ENCODE data around the gene SYT15B.
"Not testable (repeated sequence)": the region's sequence is repeated elsewhere in the genome, so short reads cannot be mapped to it uniquely, and the experiment has no call there.

Gene SYT15B

GRCh38 chr10:47750360-47750759 lies 13.0 kb downstream of the SYT15B start:
- H3K9me3 ChIP-seq; DNase-seq; H3K36me3 ChIP-seq; H3K4me3 ChIP-seq (ENCODE audit: low read depth, low read length); H3K4me1 ChIP-seq; H3K27me3 ChIP-seq: not testable (repeated sequence)

GRCh38 chr10:47746780-47747376 lies 16.5 kb downstream of the SYT15B start:
- H3K27me3 ChIP-seq; H3K4me1 ChIP-seq; H3K36me3 ChIP-seq; DNase-seq; H3K9me3 ChIP-seq; H3K4me3 ChIP-seq (ENCODE audit: low read depth, low read length): not testable (repeated sequence)

- not testable (repeated sequence) for H3K36me3 ChIP-seq; H3K27me3 ChIP-seq; H3K9me3 ChIP-seq; H3K4me1 ChIP-seq; H3K4me3 ChIP-seq (ENCODE audit: low read depth, low read length); DNase-seq
Observed at GRCh38 chr10:47744881-47745280, 18.5 kb downstream of the SYT15B start.

- H3K9me3 ChIP-seq, H3K27me3 ChIP-seq, H3K4me1 ChIP-seq, H3K36me3 ChIP-seq: not testable (repeated sequence)
- peak overlapping the region; percentile 51 for H3K4me3 ChIP-seq (ENCODE audit: low read depth, low read length)
- DNase-seq: peak; percentile 54
Observed at GRCh38 chr10:47743611-47744550, 19.5 kb downstream of the SYT15B start.

GRCh38 chr10:47740868-47741267 lies 22.5 kb downstream of the SYT15B start:
- not testable (repeated sequence) for DNase-seq; H3K36me3 ChIP-seq; H3K4me3 ChIP-seq (ENCODE audit: low read depth, low read length); H3K9me3 ChIP-seq; H3K4me1 ChIP-seq; H3K27me3 ChIP-seq

GRCh38 chr10:47730911-47731310 lies 32.5 kb downstream of the SYT15B start:
- not testable (repeated sequence) for H3K4me3 ChIP-seq (ENCODE audit: low read depth, low read length); DNase-seq; H3K27me3 ChIP-seq

GRCh38 chr10:47725740-47726139 lies 37.7 kb downstream of the SYT15B start:
- H3K9me3 ChIP-seq; DNase-seq; H3K4me3 ChIP-seq (ENCODE audit: low read depth, low read length); H3K27me3 ChIP-seq; H3K36me3 ChIP-seq; H3K4me1 ChIP-seq: not testable (repeated sequence)

More at GRCh38 chr10:47730911-47731310, 32.5 kb downstream of the SYT15B start:
- not testable (repeated sequence) for H3K4me1 ChIP-seq, H3K9me3 ChIP-seq, H3K36me3 ChIP-seq

GRCh38 chr10:47725047-47725446 lies 38.3 kb downstream of the SYT15B start:
- H3K4me3 ChIP-seq (ENCODE audit: low read depth, low read length); H3K36me3 ChIP-seq; H3K9me3 ChIP-seq; DNase-seq; H3K27me3 ChIP-seq; H3K4me1 ChIP-seq: not testable (repeated sequence)

- DNase-seq; H3K36me3 ChIP-seq; H3K4me3 ChIP-seq (ENCODE audit: low read depth, low read length): not testable (repeated sequence)
Observed at GRCh38 chr10:47724119-47724518, 39.3 kb downstream of the SYT15B start.

GRCh38 chr10:47723362-47723761 lies 40.0 kb downstream of the SYT15B start:
- not testable (repeated sequence) for H3K4me1 ChIP-seq; H3K4me3 ChIP-seq (ENCODE audit: low read depth, low read length); H3K36me3 ChIP-seq; H3K9me3 ChIP-seq; DNase-seq; H3K27me3 ChIP-seq

More at GRCh38 chr10:47724119-47724518, 39.3 kb downstream of the SYT15B start:
- H3K4me1 ChIP-seq, H3K9me3 ChIP-seq, H3K27me3 ChIP-seq: not testable (repeated sequence)

GRCh38 chr10:47717011-47717769 lies 46.2 kb downstream of the SYT15B start:
- H3K36me3 ChIP-seq; H3K9me3 ChIP-seq; H3K4me3 ChIP-seq (ENCODE audit: low read depth, low read length); DNase-seq; H3K4me1 ChIP-seq; H3K27me3 ChIP-seq: not testable (repeated sequence)
